Prostate gland (tissue), 2 donors: Measurements from ENCODE around the gene CD52.

Experiments used
- POLR2A ChIP-seq: fragments of 450-650 bp; IDR thresholded peaks from one replicate; pipeline ENCODE4 v1.6.1; 2016; ENCODE audit warnings: antibody characterized with exemption, mild to moderate bottlenecking
- TF ChIP-seq, protein P1 (sequence below), 4 experiments: fragments of 200-600 bp in 2 of 4; fragments of 450-650 bp in 2 of 4; sonication (generic) in 2 of 4; IDR thresholded peaks; 1 replicate in 3 of 4; 2 replicates in 1 of 4; pipeline ENCODE4 v1.5.1; 2016 to 2019; ENCODE audit warnings: antibody characterized with exemption in 4 of 4, mild to moderate bottlenecking in 2 of 4, moderate library complexity in 2 of 4

DNA sequence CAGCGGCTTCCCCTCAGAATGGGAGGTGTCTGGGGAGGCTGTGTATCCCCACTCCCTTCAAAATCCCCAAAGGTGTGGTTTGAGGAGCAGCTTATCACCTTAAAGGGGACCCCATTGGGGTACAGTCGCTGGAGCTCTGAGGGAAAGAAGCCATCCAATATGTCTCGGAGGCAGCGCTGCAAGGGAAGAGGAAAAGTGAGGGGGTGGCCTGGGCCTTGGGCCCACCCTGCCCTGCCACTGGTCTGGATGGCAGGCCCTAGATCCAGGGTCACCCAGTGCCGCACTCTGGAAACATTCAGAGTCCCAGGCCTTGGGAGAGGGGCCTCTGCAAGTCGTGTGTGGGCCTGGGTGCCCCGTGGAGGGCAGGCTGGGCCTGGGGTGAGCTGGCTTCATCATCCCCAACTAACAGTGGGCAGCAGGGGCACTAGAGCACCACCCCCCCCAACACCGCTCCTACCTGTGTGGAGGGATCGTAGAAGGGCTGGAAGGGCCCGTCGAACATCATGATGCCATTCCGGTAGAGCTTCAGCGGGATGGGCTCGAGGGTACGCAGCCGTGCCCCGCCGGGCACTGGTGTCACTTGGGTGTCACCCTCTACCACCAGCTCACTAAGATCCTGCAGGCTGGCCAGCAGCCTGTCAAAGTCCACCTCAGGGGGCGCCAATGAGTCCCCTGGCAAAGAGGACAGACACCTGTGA lies 32.2 kb upstream of the CD52 start:
- TF ChIP-seq, protein P1, sequence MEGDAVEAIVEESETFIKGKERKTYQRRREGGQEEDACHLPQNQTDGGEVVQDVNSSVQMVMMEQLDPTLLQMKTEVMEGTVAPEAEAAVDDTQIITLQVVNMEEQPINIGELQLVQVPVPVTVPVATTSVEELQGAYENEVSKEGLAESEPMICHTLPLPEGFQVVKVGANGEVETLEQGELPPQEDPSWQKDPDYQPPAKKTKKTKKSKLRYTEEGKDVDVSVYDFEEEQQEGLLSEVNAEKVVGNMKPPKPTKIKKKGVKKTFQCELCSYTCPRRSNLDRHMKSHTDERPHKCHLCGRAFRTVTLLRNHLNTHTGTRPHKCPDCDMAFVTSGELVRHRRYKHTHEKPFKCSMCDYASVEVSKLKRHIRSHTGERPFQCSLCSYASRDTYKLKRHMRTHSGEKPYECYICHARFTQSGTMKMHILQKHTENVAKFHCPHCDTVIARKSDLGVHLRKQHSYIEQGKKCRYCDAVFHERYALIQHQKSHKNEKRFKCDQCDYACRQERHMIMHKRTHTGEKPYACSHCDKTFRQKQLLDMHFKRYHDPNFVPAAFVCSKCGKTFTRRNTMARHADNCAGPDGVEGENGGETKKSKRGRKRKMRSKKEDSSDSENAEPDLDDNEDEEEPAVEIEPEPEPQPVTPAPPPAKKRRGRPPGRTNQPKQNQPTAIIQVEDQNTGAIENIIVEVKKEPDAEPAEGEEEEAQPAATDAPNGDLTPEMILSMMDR (IDR thresholded peaks at IDR 0.05) = no peak
- no peak for TF ChIP-seq POLR2A
